BE2C (cell line): ENCODE measurements around the gene RARB.

ENCODE experiments used
- DNase-seq: peaks from one replicate; pipeline ENCODE4 v3.0.0-alpha.2; 2020
- H3K27me3 ChIP-seq: fragments of 250-450 bp; sonication (Bioruptor Pico); 2 replicates; pipeline ENCODE4 v1.5.1; 2020; ENCODE audit warnings: mild to moderate bottlenecking
- H3K36me3 ChIP-seq: fragments of 250-450 bp; sonication (Bioruptor Pico); 2 replicates; pipeline ENCODE4 v1.5.1; 2020; ENCODE audit warnings: mild to moderate bottlenecking
- H3K4me1 ChIP-seq: fragments of 250-450 bp; sonication (Bioruptor Pico); 2 replicates; pipeline ENCODE4 v1.5.1; 2020
- H3K4me3 ChIP-seq: 2 replicates; pipeline ENCODE4 v1.5.1; 2011; ENCODE audit warnings: low read depth, low read length
- H3K9me3 ChIP-seq: fragments of 250-450 bp; sonication (Bioruptor Pico); 2 replicates; pipeline ENCODE4 v1.5.1; 2020
- CTCF ChIP-seq: IDR thresholded peaks from 2 replicates; pipeline ENCODE4 v1.5.1; 2012; ENCODE audit warnings: mild to moderate bottlenecking, low read depth, low read length

The RARB gene

GRCh38 chr3:25558121-25558520 lies 130.1 kb downstream of the RARB start:
- no peak for TF ChIP-seq CTCF
- no peaks in the 10 kb centered on the region for H3K27me3 ChIP-seq

GRCh38 chr3:25558796-25559195 lies 130.7 kb downstream of the RARB start:
- no peak for TF ChIP-seq CTCF
- H3K4me1 ChIP-seq = no peaks in the 10 kb centered on the region
- no peaks in the 10 kb centered on the region for H3K27me3 ChIP-seq
- DNase-seq = no peak
- no peaks in the 10 kb centered on the region for H3K9me3 ChIP-seq
- H3K4me3 ChIP-seq = no peak overlapping the region
- no peaks in the 10 kb centered on the region for H3K36me3 ChIP-seq

More at GRCh38 chr3:25558121-25558520, 130.1 kb downstream of the RARB start:
- Histone ChIP-seq H3K4me1 (no peaks in the 10 kb centered on the region), H3K9me3 (no peaks in the 10 kb centered on the region), H3K36me3 (no peaks in the 10 kb centered on the region), H3K4me3 (no peak overlapping the region)
- DNase-seq = no peak

GRCh38 chr3:25563601-25564000 lies 135.5 kb downstream of the RARB start:
- no peak for DNase-seq
- no peak overlapping the region for H3K4me3 ChIP-seq
- TF ChIP-seq CTCF = no peak
- H3K27me3 ChIP-seq = no peaks in the 10 kb centered on the region
- H3K36me3 ChIP-seq = no peaks in the 10 kb centered on the region
- H3K9me3 ChIP-seq = no peaks in the 10 kb centered on the region
- H3K4me1 ChIP-seq = no peaks in the 10 kb centered on the region

GRCh38 chr3:25564075-25564474 lies 136.0 kb downstream of the RARB start:
- Histone ChIP-seq H3K36me3 (no peaks in the 10 kb centered on the region), H3K9me3 (no peaks in the 10 kb centered on the region), H3K4me1 (no peaks in the 10 kb centered on the region), H3K27me3 (no peaks in the 10 kb centered on the region), H3K4me3 (no peak overlapping the region)
- TF ChIP-seq CTCF = no peak
- no peak for DNase-seq

- H3K4me3 ChIP-seq = no peak overlapping the region
- no peak for TF ChIP-seq CTCF
Measured at GRCh38 chr3:25565807-25566206, 137.7 kb downstream of the RARB start.

GRCh38 chr3:25566358-25566920 lies 138.4 kb downstream of the RARB start:
- TF ChIP-seq CTCF = no peak
- no peaks in the 10 kb centered on the region for H3K9me3 ChIP-seq
- no peak for DNase-seq

More at GRCh38 chr3:25565807-25566206, 137.7 kb downstream of the RARB start:
- no peaks in the 10 kb centered on the region for H3K4me1 ChIP-seq
- no peaks in the 10 kb centered on the region for H3K36me3 ChIP-seq
- H3K9me3 ChIP-seq = no peaks in the 10 kb centered on the region
- no peak for DNase-seq
- H3K27me3 ChIP-seq = no peaks in the 10 kb centered on the region

More at GRCh38 chr3:25566358-25566920, 138.4 kb downstream of the RARB start:
- no peaks in the 10 kb centered on the region for H3K4me1 ChIP-seq
- H3K27me3 ChIP-seq = no peaks in the 10 kb centered on the region
- no peaks in the 10 kb centered on the region for H3K36me3 ChIP-seq
- H3K4me3 ChIP-seq = no peak overlapping the region
